Testis (tissue), 2 donors: ENCODE results near the gene C13orf46.

ENCODE experiments used
- CTCF ChIP-seq, 3 experiments: fragments of 450-650 bp in 2 of 3; fragments of 200-600 bp in 1 of 3; sonication (generic) in 1 of 3; IDR thresholded peaks; one replicate each; pipeline ENCODE4 v1.5.1; 2016 to 2019; ENCODE audit warnings: antibody characterized with exemption in 3 of 3, mild to moderate bottlenecking in 2 of 3, moderate library complexity in 1 of 3
- POLR2A ChIP-seq: fragments of 450-650 bp; IDR thresholded peaks from one replicate; pipeline ENCODE4 v1.6.1; 2017; ENCODE audit warnings: antibody characterized with exemption, mild to moderate bottlenecking, moderate library complexity

GRCh38 chr13:114013952-114014629, 40.2 kb upstream of the C13orf46 start:
- TF ChIP-seq CTCF (IDR thresholded peaks at IDR 0.05) (no peak), POLR2A (no peak)
